GOT3 (cell line): ENCODE results near the gene GPR17.

ENCODE experiments used
- DNase-seq: peaks from one replicate; lab custom pipeline; 2025; ENCODE audit warnings: mixed read lengths; lab: John Stamatoyannopoulos, UW

Gene GPR17

DNA sequence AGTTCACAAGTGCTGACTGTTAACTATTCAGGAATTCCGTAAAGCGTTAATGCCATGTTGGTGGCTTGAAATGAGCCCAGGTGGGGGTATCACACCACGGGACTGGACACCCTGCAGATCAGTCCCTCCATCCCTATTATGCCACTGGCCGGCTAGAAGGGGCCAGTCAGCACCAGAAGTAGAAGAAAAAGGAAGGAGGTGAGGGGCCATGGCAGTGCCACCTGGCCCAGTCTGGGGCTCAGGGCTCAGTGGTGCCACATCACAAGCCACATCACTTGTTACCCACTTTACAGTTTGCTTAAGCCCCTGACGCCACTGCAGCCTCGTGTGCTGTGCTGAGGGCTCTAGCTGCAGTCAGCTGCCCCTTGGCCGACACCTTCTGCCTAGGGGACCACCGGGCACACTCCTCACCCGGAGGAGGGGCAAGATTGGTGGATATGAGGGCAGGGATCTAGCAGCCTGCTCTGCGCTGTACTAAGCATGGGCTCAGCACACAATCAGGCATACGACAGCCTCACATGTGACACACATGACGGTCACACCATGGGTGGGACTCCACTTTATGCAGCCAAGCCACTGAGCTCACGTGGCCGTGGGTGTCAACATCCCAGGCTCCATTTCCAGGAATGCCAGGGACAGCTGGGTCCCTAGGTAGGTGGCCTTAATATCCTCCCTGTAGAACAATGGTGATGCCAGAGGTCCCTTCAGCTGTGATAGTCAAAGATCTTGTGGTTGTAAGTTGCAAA is 25.8 kb downstream of the GPR17 start:
- no peak for DNase-seq

GRCh38 chr2:127672341-127673224 is 26.6 kb downstream of the GPR17 start:
- DNase-seq, result no peak

DNA sequence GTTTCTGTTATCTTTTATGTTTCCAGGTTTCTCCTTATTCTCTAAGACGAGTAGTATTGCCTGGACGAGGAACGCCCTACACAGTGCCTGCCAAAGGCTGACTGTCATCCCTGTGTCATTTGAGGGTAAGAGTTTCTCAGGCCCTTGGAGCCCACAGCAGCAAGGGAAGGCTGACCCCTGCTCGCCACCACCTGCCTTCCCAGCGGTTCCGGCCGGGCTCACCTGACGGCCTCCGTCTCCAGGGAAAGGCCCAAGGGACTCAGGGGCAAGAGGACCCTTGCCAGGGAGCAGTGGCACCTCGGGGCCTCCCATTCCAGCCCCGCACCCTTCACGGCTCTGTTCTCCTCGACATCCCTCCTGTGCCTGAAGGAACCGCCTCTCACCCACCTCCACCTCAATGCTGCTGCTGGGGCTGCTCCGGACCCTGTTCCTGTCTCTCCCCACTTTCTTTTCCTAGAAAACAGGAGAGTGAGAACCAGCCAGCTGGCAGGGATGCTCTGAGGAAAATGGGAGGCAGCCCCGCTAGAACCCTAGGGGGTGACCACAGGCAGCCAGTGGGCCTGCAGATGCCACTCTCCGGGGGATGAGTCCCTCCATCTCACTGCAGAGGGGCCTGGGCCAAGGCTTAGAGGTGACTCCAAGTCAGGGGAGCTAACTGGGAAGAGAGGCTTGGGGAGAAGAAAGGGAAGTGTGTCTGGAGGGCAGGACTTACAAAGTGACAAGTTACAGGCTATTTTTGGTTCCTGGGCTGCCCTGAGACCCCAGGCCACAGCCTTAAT is 27.5 kb downstream of the GPR17 start:
- no peak for DNase-seq

- DNase-seq, result no peak
These were observed 28.6 kb downstream of the GPR17 start for GRCh38 chr2:127674241-127675209.

GRCh38 chr2:127675331-127676261 is 29.6 kb downstream of the GPR17 start, which contains the start of gene LIMS2:
Gene LIMS2, minus strand, starts transcription at chr2:127675530. Its CDS starts 506 bp downstream, at chr2:127675024.
- DNase-seq, result no peak

DNA sequence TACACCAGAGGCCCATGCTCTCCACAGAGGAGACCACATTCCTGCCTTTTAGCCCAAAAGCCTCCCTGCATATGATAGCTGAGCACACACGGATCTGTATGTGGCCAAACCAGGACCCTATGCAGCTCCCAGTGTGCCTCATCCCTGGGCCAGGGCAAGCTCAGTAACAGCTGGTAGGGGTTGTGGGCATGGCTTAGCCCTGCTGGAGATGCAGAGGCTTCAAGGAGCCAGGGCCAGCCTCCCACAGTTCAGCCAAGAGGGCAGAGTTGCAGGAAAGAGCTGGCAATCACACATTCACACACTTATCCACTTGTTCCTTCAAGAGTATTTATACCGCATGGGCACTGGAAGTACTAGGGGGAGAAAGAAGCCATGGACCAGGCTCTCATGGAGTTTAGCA is 31.0 kb downstream of the GPR17 start:
- DNase-seq, result no peak

GRCh38 chr2:127678531-127678930 is 32.6 kb downstream of the GPR17 start:
- DNase-seq, result no peak

- no peak for DNase-seq
These were observed 33.0 kb downstream of the GPR17 start for GRCh38 chr2:127678991-127679390.

DNA sequence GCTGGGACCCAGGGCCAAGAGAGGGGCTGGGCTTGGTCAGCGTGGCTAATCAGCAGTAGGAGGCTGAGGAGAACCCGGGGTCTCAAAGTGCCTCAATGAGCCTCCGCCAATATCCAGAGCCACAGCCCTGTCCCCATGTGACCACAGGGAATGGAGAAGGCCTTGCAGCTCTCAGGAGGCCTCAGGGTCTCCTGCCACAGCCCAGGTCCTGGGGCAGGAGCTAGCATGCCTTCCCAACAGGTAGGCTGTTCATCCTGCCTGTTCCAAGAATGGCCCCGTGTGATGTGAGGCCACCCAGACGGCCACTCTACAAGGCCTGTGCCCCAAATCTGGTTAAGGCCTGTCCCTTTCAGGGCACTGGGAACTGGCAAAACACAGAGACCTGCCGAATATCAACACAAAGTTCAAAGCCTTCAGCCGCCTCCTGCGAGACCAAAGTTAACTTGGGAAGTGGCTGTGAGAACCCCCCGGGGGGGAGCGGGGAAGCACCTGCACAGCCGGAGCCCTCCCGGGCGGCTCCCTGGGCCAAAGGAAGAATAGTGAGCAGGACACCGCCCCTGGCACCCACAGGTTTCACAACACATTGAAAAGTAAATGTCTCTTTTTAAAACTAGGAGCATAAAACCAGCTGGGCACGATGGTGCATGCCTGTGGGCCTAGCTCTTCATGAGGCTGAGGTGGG is 33.9 kb downstream of the GPR17 start:
- DNase-seq, result no peak

GRCh38 chr2:127680706-127681287 is 34.8 kb downstream of the GPR17 start:
- no peak for DNase-seq

GRCh38 chr2:127681288-127681804 is 35.4 kb downstream of the GPR17 start:
- DNase-seq, result no peak

GRCh38 chr2:127681976-127682857 is 36.3 kb downstream of the GPR17 start:
- no peak for DNase-seq

GRCh38 chr2:127683056-127683455 is 37.1 kb downstream of the GPR17 start:
- DNase-seq, result no peak

- DNase-seq, result no peak
These were observed 37.8 kb downstream of the GPR17 start for GRCh38 chr2:127683757-127684156.

GRCh38 chr2:127685410-127686080 is 39.6 kb downstream of the GPR17 start:
- DNase-seq, result no peak

GRCh38 chr2:127688405-127688804 is 42.5 kb downstream of the GPR17 start:
- no peak for DNase-seq

GRCh38 chr2:127690696-127691095 is 44.7 kb downstream of the GPR17 start:
- DNase-seq, result no peak
